Measurements from ENCODE around the gene IFRD1.

Gene IFRD1

GRCh38 chr7:112449902-112450806 lies at the start of gene IFRD1:
IFRD1 (plus strand) TSS chr7:112450460; CDS start chr7:112450689, 229 bp downstream.
- peak; percentile 96 for DNase-seq

- DNase-seq = no peak
These were observed 45.9 kb upstream of the IFRD1 start for GRCh38 chr7:112404321-112404720.

- no peak for DNase-seq
These were observed 45.0 kb upstream of the IFRD1 start for GRCh38 chr7:112405286-112405685.

- no peak for DNase-seq
These were observed 43.0 kb upstream of the IFRD1 start for GRCh38 chr7:112407261-112407660.

- no peak for DNase-seq
These were observed 40.2 kb upstream of the IFRD1 start for GRCh38 chr7:112410092-112410491.

- no peak for DNase-seq
These were observed 39.0 kb upstream of the IFRD1 start for GRCh38 chr7:112411186-112411795.

- no peak for DNase-seq
These were observed 35.3 kb upstream of the IFRD1 start for GRCh38 chr7:112414855-112415490.

- DNase-seq = no peak
These were observed 34.1 kb upstream of the IFRD1 start for GRCh38 chr7:112416127-112416526.

GRCh38 chr7:112419543-112420130 lies 30.6 kb upstream of the IFRD1 start:
- no peak for DNase-seq

GRCh38 chr7:112420236-112420861 lies 29.9 kb upstream of the IFRD1 start:
- DNase-seq = no peak

GRCh38 chr7:112421666-112422486 lies 28.4 kb upstream of the IFRD1 start:
- DNase-seq = no peak

- DNase-seq = peak; percentile 17
These were observed 27.3 kb upstream of the IFRD1 start for GRCh38 chr7:112422842-112423496.

GRCh38 chr7:112423987-112424386 lies 26.3 kb upstream of the IFRD1 start:
- DNase-seq = no peak

- no peak for DNase-seq
These were observed 22.3 kb upstream of the IFRD1 start for GRCh38 chr7:112427984-112428383.

GRCh38 chr7:112428715-112429114 lies 21.5 kb upstream of the IFRD1 start:
- DNase-seq = no peak

- DNase-seq = no peak
These were observed 19.6 kb upstream of the IFRD1 start for GRCh38 chr7:112430649-112431048.

- DNase-seq = no peak
These were observed 18.5 kb upstream of the IFRD1 start for GRCh38 chr7:112431803-112432202.

- no peak for DNase-seq
These were observed 17.0 kb upstream of the IFRD1 start for GRCh38 chr7:112433289-112433688.

GRCh38 chr7:112437072-112437471 lies 13.2 kb upstream of the IFRD1 start:
- DNase-seq = no peak

- no peak for DNase-seq
These were observed 10.8 kb upstream of the IFRD1 start for GRCh38 chr7:112439476-112439875.

- DNase-seq = no peak
These were observed 8.1 kb upstream of the IFRD1 start for GRCh38 chr7:112442210-112442609.
